ENCODE data around the gene OXNAD1.

- TF ChIP-seq POLR2AphosphoS5 (IDR thresholded peaks at IDR 0.05; ENCODE audit: borderline replicate concordance, low read depth, low read length) (no peak), EZH2 (IDR thresholded peaks at IDR 0.05) (no peak)
These were observed 19.4 kb upstream of the OXNAD1 start for GRCh38 chr3:16245609-16246008.

Measured in SK-N-MC (cell line).